ENCODE results near the gene RMP24.
"Not testable (repeated sequence)": the region's sequence is repeated elsewhere in the genome, so short reads cannot be mapped to it uniquely, and the experiment has no call there.

The RMP24 gene

DNA sequence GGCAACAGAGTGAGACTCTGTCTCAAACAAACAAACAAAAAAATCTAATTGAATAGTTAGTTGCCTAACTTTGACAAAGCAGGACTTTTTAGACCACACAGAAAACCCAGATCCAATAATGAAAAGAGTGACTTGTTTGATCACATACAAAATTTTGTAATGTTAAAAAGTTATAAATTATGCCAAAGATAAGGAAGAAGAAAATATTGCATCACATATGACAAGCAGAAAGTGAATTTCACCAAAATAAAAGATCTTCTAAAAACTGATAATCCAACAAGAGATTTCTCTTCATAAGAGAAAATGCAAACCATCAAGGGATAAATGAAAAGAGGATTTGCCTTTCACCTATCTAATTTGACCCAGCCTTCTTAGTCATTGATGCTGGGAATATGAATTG, 2.8 kb upstream of the RMP24 start:
- no peak for DNase-seq

DNA sequence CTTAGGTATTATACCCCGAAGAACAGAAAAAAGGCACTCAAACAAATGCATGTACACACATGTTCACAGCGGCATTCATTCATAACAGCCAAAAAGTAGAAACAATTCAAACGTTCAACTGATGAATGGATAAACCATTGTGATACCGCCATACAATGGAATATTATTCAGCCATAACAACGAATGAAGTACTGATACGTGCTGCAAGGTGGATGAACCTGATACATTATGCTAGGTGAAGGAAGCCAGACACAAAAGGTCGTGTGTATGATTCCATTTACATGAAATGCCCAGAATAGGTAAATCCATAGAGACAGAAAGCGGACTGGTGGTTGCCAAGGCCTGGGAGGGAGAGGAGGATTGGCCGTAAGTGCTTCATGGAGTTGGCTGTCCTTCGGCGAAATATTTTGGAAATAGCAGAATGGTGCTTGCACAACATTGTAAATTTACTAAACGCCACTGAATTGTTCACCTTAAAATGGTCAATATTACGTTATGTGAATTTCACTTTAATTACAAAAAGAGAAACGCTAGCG, 750 bp upstream of the RMP24 start:
- no peak for DNase-seq

DNA sequence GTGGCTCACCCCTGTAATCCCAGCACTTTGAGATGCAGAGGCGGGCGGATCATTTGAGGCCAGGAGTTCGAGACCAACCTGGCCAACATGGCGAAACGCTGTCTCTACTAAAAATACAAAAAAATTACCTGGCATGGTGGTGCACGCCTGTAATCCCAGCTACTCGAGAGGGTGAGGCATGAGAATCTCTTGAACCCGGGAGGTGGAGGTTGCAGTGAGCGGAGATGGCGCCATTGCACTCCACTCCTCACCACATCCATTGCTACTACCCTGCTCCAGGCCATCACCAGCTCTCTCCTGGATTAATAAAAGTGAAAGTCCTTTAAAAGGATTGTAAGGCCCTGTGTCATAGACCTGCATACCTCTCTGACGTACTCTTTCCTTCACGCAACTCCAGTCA, 1.2 kb downstream of the RMP24 start:
- DNase-seq, result no peak

DNA sequence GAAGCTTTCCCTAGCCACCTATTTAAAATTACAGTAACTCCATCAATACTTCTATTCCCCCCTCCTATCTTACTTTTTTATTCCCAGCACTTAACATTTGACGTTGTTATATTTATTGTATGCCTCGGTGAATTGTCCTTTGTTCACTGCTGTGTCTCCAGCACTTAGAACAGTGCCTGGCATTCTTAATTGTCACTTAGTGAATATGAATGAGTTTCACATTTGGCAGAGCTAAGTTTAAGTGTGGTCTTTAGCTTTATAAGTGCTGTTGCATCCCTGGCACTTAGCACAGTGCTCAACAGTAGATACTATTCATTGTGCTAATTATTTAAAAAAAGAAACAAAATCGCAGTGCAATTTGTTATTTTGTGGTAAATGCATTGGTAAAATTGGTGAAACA, 1.7 kb downstream of the RMP24 start:
- DNase-seq, result no peak

DNA sequence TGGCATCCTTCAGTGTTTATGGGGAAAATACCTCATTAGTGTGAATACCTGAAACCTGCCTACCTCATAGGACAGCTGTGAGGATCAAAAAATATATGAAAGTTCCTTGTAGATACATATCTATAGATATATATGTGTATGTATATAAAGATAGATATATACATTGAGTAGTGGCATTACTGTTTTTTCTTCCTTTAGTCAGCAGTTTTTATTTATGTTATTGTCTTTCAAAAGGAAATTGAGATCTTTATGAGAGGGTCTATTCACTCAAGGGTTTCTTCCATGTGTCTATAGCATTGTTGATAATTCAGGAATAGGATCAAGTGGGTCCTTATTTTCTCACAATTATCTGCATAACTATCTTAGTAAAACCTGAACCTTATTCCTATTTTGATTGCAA, 6.6 kb downstream of the RMP24 start:
- no peak for DNase-seq

DNA sequence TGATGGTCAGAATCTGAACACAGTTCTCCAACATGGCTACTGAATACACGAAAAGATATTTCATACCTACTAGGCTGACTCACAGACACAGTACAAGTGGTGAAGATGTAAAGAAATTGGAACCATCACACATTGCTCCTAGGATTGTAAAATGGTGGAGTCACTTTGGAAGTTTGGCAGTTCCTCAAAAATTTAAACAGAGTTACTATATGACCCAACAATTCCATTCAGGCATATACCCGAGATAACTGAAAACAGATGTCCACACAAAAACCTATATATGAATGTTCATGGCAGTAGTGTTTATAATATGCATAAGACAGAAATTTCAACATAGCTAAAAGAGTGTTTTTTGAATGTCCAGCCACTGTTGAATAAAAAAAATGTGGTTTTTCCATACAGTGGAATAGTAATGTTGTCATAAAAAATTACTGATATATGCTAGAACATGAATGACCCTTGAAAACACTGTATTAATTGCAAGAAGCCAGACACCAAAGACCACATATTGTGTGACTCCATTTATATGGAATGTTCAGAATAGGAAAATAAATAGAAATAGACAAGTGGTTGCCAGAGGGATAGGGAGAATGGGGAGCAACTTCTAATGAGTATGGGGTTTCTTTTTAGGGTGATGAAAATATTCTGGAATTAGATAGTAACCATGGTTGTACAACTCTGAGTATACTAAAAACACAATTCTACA, 10.1 kb downstream of the RMP24 start:
- no peak for DNase-seq

DNA sequence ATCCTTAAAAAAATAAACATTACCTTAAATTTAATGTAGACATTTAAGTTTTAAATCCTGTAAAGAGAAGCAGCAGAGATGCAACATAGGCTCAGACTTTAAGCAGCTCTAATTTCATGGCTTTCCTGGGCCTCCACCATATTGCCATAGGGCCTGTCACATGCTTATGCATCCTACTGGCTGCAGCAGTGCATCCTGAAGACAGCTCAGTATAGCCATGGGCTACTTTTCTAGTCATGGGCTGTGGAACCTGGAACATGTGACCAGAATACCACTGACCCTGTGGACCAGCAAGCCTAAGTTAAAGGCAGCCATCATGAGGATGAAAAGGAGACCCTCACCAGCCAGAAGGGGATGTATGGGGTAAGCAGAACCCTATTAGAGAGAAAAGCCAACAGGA, 10.7 kb downstream of the RMP24 start:
- DNase-seq, result no peak

DNA sequence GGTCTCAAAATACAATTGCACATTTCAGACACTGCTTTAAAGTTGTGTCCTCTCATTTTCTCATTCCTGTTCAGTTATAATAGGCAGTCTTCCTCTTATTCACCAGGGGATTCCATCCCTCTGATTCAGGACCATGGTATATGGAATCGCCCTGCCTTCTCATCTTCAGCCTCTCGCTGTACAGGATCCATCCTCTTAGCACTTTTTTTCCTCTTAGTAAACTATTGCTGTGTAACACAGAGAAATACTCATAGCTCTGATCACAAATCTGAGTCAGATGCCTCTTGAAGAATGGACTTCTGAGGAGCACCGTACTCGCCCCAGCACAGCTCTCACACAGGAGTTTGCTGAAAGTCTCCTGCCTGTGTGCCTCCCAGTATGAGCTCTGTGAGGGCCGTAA, 11.3 kb downstream of the RMP24 start:
- DNase-seq, result no peak

DNA sequence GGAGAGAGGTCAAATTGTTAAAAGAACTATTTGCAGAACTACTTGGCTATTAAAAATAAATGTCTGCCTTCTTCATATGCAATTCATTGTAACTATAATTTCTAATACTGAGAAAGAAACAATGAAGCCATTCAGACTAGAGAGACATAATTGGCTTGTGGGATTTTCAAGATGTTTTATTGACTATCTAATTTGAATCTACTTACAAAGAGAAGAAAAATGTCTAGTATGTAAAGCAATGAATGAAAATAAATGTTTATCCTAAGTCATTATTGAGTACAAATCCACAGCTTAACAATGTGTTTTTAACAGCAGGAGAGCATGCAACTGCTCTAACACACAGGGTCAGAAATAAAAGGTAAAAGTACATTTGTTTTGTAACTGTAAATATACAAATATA, 19.2 kb downstream of the RMP24 start:
- no peak for DNase-seq

DNA sequence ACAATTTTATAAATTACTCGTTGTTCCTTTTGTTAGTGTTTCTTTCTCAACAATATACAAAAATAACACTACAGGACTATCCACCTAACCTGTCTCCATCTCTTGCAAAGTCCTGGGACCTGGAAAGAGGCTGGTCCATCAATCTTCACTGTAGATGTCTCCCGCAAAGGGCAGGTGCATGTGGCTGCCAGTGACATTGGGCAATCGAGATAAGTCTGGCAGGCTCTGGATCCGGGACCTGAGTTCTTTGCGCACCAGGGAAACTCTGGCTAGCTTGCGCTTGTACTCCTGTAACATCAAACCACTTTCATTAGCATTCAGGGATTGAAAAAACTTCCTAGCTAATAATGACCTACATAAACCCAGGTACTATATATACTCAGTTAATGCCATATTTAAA, 20.5 kb downstream of the RMP24 start:
- no peak for DNase-seq

DNA sequence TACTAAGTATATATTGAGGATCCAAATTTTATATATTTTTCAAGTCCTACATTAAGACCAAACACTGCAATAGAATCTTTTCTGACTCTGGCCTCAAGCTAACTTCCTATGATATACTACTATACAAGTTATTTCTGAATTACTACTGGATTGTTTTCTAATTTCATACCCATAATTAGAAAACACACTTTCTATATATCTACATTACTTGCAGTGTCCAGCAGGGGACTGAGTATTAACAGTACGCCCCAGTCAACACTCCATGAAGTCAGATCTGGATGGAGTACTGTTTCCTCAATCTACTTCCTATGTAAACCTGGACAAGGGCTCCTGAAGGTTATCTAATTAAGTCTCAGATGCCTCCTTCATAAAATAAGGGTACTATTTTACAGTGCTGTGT, 26.5 kb downstream of the RMP24 start:
- DNase-seq, result no peak

DNA sequence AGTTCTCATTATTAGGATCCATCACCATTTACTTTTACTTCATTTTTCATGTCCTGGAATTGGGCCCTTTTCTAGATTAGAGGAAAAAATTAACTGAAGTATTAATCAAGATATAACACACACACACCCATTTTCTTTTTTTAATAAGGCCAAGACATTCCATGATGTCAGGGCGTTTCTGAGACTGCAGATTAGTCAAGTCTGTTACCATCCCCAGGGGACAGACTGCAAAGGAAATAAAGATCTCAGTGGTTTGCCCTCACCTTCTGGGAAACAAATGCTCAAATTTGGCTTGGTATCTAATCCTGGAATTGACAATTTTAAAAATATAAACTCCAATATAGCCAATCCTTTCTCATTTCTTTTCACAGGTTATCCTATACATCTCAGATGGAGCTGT, 27.4 kb downstream of the RMP24 start:
- DNase-seq, result no peak

DNA sequence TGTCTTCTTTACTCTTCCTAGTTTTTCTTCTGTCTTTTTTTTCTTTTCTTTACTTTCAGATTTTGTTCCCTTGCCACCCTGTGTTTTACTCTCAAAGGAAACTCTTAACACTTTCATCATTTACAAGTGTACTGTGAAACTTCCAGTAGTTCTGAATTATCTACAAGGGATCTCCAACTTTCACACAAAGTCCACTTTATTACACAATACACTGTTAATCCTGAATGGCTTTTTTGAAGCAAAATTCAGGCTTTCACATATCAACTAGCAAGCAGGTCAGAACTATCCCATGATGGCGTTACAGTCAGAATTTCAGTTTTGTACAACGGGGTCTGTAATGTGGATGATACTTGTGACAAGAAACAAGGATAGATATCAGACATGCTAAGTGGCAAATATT, 34.5 kb downstream of the RMP24 start:
- DNase-seq, result no peak

DNA sequence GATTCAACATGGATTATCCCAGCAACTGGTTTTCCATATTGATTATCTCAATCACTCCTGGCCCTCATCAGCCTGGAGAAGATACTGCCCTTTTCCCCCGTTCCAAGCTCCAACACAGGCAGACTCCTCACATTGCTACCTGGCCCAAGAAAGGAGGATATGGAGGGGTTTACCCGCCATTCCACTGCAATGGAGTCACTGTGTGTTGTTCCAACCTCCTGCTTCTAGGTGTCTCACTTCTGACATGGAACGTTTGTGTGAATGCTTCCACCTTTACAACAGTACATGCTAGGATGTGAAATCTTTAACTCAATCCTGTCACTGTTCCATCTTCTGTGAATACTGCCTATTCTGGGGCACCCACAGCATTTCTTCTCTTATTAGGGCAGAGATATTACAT, 36.7 kb downstream of the RMP24 start:
- DNase-seq, result no peak

DNA sequence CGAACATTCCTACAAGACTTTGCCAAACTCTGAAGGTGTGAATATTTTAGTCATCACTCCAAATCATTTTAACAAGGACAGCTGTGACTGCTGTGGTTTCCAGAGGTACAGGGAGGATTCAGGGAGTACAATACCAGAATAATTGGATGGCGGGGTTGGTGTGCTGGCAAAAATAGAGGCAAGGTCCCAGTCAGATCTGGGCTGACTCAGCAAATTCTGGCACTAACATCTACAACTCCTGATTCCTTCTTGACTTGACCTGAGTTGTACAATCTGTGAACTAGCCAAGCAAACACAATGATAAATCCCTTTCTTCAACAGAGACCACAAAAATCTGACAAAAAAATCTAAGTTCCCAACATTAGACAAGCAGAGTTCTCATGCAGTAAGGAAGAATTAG, 40.4 kb downstream of the RMP24 start:
- no peak for DNase-seq

DNA sequence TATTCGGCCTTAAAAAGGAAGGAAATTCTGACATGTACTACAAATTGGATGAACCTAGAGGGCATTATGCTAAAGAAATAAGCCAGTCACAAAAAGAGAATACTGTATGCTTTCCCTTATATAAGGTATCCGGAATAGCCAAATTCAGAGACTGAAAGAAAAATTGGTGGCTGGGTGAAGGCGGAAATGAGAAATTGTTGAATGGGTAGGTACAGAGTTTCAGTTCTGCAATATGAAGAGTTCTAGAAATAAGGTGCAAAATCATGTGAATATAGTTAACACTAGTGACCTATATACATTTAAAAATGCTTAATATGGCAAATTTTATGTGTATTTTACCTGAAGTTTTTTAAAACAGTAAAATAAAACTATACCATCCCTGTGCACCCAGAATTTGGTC, 43.1 kb downstream of the RMP24 start:
- DNase-seq, result no peak

DNA sequence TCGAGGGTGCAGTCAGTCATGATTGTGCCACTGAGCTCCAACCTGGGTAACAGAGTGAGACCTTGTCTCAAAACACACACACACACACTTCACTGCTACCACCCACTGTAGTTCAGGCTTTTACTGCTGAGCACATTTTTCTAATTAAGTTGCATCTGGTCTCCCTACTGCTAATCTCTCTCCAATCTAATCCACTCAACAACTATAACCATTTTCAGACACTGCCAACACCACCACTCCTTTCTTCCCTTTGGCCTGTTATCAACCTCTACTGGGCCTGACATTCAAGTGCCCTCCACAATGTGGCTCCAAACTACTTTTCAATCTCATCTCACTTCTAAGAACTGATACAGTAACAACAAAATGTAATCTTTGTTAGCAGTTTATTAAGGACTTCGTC, 44.8 kb downstream of the RMP24 start:
- no peak for DNase-seq

DNA sequence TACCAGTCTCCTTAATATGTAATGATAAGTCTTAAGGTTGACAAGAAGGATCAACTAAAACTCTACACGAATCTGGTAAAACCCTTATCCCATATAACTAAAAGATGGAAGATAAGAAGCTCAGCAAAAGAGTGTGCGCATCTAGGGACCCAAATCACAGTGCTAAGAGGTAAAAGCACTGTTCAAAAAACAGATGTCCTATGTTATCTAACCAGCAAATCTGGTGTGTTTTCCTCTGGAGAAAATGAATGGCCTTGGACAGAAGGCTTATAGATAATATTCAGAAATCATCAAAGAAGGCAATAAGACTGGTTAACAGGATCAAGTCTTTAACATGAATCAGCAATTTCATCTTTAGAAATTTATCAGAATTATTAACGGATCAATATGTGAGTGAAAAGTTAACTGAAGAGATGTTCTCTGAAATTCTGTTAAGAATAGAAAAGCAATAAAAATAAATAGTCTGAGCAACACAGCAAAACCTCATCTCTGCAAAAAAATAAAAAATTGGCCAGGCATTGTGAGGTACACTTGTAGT, 47.8 kb downstream of the RMP24 start:
- DNase-seq, result no peak

DNA sequence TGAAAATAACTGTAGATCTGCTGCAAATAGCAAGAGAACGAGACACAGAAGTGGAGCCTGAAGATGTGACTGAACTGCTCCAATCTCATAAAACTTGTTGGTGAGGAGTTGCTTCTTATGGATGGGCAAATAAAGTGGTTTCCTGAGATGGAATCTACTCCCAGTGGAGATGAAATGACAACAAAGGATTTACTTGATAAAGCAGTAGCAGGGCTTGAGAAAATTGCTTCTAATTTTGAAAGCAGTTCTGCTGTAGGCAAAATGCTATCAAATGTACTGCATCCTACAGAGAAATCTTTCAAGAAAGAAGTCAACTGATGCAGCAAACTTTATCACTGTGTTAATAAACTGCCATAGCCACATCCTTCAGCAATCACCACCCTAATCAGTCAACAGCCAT, 50.9 kb downstream of the RMP24 start:
- DNase-seq, result no peak

DNA sequence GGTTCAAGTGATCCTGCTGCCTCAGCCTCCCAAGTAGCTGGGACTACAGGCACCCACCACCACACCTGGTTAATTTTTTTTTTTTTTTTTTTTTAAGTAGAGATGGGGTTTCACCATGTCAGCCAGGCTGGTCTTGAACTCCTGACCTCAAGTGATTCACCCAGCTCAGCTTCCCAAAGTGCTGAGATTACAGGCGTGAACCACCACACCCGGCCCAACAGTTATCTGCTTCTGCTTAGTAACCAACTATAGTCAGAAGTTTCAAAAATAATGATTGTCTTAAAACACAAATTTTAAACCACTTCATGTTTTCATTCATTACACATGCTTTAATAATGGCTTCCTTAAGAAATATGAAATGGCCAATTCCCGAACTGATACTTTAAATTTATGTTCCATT, 51.8 kb downstream of the RMP24 start:
- not testable (repeated sequence) for DNase-seq

DNA sequence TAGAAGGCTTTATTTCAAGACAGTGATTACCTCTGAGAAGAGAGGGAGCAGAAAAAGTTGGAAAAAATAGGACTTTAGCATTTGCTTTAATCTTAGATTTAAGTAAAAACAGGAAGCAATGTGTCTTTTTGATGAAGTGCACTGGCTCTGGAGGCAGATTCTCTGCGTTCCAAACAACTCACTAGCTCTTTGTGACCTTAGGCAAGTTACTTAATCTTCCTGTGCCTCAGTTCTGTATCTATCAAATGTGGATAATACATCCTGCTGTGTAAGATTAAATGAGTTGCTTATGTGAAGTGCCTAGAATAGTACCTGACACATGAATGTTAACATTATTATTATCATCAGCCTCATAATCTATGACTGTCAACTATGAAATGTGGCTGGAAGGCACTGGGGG, 52.5 kb downstream of the RMP24 start:
- no peak for DNase-seq

DNA sequence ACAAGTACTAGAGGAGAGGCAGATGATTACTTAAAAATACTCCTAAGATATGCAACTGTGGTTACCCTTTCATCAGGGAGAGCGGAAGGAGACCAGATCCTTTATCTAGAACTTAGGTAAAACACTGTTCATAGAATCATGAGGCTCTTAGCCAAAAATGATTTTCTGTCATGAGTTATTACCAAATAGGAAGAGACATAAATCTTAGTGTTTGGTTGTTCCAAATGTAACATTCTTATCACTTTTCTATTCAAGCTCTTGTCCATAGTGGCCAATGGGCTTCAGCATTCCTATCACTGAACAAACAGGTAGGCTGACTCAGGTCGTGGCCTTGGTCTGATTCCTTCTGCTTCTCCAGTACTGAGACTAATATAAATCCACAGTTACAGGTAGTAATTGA, 56.4 kb downstream of the RMP24 start:
- no peak for DNase-seq
